Activated CD4-positive, CD25-positive, alpha-beta regulatory T cell treated with anti-CD3 and anti-CD28 coated beads, Interleukin-2, amount 50 U/mL, for 16 hours (primary cell): ENCODE data around the gene BRD7.
A peak's percentile ranks its signal among the peaks of the same experiment; 100 is the strongest.

Source experiments
- DNase-seq: peaks from one replicate; pipeline ENCODE4 v3.0.0-alpha.2; 2020; ENCODE audit warnings: low read depth, low spot score

Gene BRD7

DNA sequence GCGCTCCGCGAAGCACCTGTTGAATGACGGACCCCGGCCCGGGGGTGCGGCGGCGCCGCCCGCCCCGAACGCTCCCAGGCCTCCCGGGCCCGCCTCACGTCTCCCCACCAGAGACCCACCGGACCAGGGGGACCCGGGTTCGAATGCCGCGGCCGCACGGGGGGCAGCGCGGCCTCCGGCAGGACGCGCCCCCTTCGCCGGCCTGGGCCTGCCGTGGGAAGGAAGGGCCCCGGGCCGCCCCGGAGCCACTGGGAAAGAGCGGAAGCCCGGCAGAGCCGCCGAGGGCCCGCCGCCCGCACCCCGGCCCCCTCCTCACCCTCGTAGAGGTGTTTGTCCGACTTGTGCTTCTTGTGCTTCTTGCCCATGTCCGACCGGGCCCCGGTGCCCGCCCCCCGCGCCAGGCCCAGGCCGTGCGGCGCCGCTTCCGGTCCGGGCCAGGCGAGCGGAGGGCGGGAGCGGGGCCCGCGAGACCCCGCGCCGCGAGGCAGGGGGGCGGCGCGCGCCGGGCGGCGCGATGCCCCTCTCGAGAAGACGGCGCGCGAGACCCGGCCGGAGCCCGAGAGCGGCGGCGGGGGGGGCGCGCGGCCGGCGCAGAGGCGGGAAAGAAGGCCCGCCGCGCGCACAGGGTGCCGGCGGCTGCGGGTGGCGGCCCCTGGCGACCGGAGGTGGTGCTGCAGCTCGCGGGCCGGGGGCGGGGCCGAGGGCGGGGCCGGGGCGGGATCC, at the start of gene BRD7:
BRD7 (minus strand) TSS at position 579 of the 723 bp plus-strand sequence; CDS start at position 365, 214 bp downstream.
- peak; percentile 43 for DNase-seq

DNA sequence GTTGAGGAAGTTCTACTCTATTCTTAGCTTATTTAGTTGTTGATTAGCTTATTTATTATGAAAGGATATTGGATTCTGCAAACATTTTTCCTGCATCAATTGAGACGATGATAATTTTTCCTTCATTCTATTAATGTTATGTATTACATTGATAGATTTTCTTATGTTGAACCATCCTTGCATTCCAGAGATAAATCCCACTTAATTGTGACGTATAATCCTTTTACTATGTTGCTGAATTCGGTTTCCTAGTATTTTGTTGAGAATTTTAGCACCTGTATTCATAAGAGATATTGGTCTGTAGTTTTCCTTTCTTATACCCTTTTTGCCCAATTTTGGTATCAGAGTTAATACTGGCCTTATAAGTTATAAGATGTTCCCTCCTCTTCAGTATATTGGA, 47.6 kb upstream of the BRD7 start:
- DNase-seq: no peak

DNA sequence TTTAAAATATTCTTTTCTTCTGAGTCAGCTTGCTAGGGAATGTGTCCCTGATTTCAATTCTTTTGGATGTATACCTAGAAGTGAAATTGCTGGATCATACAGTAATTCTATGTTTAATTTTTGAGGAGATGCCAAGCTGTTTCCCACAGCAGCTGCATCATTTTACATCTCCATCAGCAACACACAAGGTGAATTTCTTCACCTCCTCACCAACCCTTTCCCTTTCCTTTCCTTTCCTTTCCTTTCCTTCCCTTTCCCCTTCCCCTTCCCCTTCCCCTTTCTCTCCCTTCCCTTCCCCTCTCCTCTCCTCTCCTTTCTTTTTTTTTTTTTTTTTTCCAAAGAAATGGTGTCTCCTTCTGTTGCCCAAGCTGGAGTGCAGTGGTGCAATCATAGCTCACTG, 45.4 kb upstream of the BRD7 start:
- DNase-seq: no peak

DNA sequence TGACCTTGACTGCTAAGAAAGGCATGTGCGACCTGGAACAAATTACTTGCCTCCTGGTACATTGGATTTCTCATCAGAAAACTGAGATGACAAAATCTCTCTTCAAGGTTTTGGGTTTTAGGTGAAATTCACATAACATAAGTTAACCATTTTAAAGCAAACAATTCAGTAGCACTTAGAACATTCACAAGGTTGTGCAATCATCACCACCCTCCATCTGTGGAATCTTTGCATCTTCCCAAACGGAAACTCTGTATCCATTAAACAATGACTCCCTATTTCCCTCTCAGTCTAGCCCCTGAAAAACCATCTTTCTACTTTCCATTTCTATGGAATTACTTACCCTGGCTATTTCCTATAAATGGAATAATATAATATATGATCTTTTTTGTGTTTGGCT, 42.2 kb upstream of the BRD7 start:
- no peak for DNase-seq

DNA sequence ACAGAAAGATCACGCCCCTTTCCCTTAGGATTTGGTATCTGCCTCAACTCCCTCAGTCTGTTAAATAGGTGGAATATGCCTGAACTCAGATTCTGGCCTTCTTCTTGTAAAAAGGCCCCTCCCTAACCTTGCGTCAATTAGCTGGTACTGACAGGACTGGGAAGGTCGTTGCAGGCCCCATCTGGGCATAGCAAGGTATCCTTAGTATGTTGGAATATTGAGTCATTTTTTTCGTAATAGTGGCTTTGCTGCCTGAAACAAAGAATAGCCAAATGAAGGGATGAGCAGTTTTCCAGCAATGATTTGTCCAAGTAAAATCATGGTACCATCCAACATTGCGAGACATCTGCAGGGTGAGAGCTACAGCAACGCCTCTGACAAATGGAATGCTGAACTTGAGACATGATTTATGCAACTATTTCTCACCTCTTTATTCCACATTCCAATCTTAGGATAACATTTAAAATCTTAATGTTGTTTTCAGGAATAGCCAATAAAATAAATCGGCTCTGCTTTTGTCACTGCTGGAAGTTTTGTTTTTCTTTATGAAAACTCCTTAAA, 39.3 kb upstream of the BRD7 start:
- no peak for DNase-seq

DNA sequence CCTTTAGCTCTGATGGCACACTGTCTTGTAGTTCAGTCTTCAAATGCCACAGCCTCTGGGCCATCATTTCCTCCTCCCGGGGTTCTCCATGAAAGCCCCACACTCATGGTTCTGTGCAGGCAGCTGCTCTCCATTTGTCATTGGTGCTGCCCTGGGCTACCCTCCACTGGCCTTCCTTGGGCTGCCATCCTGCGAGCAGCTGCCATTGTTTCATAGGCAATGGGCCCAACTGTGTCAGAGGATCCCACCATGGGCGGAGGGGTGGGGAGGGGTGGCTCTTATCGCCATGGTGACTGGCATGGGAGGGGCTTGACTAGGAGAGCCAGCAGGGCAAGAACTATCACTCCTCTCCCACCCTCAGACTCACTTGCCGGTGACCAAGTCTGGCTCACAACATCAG, 38.6 kb upstream of the BRD7 start:
- DNase-seq: no peak

DNA sequence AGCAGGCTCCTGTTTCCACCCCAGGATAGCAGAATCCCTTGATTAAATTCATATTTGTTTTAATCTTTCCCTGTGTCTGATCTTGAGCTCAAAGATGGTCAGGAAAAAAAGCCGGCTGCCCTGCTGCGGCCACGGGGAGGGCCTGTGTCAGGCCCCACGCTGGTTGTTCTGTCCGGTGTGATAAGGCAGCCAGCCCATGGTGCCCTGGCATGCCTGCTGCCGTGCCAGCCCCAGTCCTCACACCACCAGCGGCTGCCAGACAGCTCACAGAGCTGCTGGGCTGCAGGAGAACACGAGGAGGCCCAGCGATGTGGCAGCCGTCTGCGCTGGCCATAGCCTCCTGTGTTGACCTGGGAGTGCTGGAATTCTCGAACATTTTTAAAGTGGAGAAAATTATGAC, 34.7 kb upstream of the BRD7 start:
- DNase-seq: no peak

DNA sequence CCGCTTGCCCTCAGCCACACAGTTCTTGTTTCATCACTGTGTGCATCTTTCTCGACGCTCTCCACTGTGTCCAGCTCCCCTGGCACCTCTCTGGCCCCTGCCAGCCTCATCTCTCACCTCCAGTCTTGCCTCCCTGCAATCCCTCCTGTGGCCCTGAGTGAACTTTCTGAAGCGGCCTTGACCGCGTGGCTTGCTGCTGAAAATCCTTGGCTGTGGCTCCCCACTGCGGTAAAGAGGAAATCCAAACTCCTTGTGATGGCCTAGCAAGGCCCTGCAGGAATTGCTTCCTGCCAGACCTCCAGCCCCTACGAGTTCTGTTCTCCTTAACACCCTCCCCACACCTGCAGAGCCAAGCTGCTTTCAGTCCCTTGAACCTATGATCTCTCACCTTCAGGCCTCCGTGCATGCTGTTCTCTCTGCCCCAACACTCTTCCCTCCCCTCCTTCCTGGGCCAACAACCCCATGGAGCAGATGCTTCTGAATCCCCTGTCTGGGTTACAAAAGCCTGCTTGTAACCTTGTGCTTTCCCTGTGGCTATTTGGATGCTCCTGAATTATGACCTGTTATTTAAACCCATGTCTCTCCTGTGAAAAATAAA, 33.6 kb upstream of the BRD7 start:
- DNase-seq: no peak

DNA sequence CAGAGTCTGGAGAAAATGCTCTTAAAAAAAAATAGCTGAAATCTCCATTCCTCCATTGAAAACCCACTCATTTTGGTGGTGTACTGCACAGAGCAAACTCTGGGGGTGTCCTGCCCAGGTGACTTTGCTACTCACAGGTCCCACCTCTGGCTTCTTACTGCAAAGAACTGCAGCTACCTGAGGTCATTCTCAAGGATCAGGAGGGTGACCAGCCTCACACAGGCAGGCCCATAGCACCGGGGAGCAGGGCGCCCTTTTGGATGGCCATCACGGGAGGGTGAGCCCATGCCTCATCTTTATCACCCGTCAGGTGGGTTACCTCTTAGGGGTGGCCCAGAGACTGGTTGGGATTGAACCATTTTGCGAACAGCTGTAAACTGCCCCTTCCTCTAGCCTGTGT, 32.6 kb upstream of the BRD7 start:
- DNase-seq: no peak

DNA sequence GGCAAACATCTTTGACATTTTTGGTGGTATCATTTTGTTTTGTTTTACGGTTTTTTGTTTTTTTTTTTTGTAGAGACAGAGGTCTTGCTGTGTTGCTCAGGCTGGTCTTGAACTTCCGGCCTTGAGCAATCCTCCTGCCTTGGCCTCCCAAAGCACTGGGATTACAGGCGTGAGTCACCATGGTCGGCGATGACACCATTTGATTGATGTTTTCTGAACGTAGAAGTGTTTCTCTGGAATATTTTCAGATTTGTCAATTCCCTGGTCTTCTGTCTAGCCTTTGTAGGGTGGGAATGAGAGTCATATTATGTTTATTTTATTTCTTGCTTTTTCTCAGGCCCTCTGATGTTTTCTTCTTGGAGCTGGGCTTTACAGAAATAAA, 32.2 kb upstream of the BRD7 start:
- DNase-seq: no peak

DNA sequence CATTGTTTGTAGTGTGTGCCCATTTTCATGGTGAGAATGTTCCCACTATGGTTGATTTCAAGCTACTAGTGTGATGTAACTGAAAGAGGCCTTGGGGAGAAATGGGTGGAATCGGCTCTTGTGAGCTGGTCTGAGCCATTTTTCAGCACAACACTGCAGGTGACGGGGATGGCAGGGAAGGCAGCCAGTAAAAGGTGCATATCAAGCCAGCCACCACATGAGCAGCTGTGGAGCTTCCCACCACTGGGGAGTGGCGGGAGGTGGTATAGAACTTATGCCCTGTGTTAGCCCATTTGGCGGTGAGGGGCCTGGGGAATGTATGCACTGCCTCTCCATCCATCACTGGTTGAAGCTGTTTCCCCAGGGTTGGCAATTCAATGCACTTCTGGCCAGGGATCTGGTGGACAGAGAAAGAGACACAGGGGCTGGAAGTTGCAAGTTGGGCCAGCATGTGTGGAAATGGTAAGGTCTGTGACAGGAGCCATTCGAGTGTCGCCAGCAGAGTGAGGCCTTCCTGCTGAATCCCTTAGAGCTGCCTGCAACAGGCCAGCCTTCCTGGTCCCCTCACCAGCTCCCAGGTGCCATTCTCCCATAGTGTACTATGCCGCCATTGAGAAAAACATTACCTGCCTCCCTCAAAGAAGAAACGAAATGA, 31.7 kb upstream of the BRD7 start:
- DNase-seq: no peak

DNA sequence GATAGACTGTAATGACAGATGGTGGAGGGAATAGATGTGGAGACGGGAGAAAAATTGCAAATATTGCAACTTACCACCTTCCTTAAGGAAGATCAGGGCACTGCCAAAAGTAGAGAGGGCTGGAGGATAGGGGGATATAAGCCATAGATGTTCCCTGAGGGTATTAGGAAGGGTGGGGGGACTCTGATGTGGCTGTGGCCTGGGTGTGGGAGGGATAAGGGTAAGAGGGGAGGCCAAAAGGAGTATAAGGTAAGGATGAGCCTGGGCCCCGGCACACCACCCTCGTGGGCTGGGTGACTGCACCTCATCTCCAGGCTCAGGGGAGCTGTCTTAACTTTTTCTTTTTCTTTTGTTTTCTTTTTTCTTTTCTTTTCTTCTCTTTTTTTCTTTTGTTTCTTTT, 30.6 kb upstream of the BRD7 start:
- no peak for DNase-seq

DNA sequence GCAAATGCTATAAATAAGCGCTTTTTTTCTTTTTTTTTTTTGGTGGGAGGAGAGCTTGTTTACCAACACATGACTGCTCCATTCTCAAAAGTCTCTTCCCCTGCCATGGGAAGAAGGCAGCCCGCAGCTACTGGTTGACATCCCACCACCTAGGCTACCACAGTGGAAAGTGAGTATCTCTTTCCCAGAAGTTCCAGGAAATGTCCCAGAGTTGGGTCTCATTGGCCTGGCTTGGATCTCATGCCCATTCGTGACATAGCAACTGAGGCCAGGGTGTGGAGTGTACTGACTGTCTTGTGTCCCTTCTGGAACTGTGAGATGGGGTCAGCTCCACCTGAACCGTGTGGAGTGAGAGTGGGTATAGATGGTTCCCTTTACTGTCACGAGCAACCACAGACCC, 29.5 kb upstream of the BRD7 start:
- DNase-seq: no peak

DNA sequence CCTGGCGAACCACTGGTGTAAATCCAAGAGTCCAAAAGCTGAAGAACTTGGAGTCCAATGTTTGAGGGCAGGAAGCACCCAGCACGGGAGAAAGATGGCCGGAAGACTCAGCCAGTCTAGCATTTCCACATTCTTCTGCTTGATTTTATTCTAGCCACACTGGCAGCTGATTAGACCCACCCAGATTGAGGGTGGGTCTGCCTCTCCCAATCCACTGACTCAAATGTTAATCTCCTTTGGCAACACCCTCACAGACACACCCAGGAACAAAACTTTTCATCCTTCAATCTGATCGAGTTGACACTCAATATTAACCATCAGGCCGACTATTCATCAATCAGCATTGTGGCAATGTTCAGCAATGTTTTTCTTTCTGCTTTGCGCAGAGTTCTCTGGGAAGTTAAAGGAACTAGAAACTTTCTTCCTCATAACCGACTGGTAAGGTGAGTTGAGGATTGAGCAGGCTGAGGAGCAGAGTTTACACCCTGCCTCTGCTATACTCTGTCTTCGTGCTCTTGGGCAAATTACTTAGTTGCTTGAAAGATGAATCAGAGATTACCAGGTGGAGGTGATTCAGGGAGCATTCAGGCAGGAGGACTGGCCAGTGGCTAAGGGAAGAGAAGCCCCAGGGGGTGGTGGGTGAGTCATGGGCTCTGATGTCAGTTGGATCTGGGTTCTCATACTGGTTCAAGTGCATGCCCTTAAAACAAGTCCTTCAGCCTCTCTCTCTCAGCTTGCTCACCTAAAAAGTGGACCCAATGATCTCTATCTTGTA, 28.2 kb upstream of the BRD7 start:
- DNase-seq: no peak

DNA sequence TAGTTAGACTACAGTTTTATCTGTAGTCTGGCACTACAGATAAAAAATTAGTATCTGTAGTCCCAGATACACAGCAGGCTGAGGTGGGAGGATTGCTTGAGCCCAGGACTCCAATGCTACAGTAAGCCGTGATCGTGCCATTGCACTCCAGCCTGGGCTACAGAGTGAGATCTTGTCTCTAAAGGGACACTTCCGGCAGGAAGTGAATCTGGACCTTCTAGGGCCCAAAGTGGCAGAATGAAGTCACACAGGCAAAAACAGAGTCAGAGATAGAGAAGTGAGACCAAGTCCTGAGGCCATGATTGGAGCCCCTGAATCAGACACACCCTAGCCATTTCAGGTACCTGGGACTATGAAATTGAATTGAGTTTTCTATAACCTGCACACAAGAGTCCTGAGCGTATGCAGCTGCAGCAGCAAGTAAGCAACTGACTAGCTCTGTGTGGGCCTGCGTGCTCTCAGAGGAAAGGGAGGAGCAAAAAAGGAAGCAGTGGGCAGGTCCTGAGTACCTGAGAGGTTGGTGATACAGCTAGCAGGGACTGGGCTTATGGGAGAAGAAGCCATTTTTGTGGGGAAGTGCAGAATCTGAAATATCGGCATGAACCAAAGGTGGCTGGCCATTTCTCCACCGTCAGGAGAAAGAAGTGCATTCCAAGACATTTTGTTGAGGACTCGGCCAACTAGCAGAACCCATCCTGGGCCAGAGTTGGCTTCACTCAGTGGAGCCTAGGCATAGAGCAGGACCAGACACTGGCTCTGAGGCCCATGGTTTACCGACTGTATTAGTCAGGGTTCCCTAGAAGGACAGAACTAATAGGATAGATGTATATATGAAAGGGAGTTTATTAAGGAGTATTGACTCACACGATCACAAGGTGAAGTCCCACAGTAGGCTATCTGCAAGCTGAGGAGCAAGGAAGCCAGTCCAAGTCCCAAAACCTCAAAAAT, 27.2 kb upstream of the BRD7 start:
- no peak for DNase-seq

DNA sequence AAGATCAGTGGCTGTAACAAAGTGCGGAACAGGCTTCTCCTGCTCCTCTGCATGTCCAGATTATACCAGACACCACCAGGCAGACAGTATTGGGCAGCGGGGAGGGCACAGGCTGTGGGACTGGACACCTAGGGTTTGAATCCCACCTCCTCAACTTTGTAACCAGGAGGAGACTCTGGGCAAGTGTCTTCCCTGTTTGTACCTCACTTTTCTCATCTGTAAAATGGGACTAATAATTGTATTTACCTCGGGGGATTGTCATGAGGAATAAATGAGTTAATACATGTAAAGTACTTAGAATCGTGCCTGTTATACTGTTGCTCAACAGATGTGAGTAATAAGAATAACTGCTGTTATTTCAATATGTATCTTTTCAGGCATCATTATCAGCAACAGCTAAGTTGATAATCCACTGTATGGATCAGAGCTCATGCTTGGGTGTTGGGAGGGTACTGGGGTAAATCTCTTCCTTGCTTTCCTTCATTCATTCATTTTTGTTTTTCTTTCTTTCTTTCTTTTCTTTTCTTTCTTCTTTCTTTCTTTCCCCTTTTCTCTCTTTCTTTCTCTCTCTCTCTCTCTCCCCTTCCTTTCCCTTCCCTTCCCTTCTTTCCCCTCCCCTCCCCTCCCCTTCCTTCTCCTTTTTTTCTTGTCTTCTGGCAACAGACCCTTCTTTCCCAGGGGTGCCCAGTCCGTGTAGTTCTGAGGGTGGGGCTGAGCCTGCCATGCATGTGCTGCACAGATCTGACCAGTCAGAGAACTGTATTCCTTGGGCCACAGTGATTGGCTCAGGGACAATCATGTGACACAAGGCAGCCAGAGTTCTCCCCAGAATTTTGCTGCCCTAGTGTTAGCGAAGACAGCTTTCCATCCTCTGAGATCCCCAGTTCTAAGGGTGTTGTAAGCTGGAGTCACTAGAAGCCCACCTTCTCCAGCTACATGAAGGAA, 25.3 kb upstream of the BRD7 start:
- DNase-seq: no peak

DNA sequence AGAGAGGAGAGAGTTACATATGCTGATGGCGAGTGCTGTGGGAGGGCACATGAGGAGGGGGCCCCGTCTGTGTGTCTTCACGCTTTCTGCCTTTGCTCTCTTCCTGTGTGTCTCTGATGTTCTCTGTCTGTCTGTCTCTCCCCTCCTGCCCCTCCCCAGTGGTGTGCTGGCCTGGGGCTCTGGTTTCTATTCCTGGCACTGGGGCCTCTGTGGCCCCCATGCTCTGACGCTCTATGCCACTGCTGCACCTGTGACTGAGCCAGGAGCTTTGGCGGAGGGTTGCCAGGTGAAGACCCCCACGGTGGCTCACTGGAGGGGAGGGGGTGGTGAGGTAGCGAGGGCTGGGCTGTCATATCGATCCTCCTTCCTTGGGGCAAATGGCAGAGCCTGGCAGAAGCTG, 24.6 kb upstream of the BRD7 start:
- no peak for DNase-seq

DNA sequence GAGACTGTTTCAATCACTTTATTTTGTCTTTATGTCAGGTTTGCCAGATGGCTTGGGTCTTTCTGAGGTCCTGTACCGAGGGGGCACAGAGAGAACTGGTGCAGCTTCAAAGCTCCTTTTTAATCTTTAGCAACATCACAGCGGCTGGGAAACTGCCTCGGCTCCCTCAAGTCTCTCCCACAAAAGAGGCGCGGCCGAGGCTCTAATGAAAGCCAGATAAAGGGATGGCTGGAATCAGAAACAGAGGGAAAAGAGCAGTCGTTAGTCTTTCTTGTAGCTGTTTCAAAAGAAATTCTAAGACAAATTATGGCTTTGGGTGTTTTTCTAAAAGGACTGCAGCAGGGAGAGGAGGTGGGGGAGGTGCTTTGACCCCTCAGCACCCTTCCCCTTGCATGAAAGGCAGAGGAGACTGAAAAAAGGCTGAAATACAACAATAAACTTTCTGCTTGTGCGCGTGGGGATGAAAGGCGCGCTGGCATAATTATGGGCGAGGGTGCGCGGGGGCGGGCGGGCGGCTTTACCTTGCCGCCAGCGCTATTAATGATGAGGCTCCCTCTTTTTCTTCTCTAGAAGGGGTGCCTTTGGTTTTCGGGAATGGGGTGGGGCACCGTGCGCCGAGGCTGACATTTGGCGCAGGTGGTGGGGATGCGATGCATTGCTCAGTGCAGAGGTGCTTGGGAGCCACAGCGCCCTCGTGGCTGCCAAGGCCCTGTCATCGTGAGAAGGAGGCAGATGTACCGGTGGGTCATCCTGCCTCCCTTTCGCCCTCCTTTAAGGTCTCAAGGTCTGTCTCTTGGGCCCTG, 22.3 kb upstream of the BRD7 start:
- no peak for DNase-seq

DNA sequence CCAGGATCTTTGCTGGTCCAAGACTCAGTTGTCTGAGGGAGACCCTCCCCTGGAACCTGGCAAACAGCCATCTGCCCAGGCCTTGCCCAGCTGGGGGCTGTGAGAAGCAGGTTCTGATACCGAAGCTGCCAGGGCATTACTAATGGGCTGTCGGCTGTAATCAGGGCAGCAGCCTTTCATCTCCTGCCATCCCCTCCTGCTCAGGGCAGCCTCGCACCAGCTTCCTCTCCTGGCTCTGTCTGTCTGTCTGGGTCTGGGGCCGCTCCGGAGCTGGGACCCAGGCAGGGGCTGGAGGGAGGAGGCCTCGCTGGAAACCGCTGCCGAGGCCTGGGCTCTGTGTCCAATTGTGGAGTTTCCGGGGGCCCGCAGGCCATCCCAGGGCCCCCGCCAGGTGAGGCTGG, 21.6 kb upstream of the BRD7 start:
- no peak for DNase-seq
